Upper lobe of left lung (tissue), 6 donors: Measurements from ENCODE around the gene NAA16. TPM values are rescaled to one million over a fixed set of nuclear protein-coding genes. Genes with fewer than 3 reads are reported as not detected.

Experiments
- ATAC-seq, 2 donors: fragments of 200-7000 bp; cut with Tn5 transposase; one replicate each; pipeline ENCODE4 v1.9.1; 2022; ENCODE audit warnings: mild to moderate bottlenecking in 2 of 2, moderate library complexity in 2 of 2; ENCODE audit not compliant: low FRiP score in 2 of 2
- DNase-seq, 2 donors: peaks; one replicate each; pipeline ENCODE4 v3.0.0-alpha.2; 2019 to 2020
- H3K27ac ChIP-seq, 4 donors: fragments of 200-600 bp; sonication (generic); one replicate each; pipeline ENCODE4 v1.5.1; 2016 to 2019
- H3K27me3 ChIP-seq, 4 donors: fragments of 200-600 bp; sonication (generic); one replicate each; pipeline ENCODE4 v1.5.1; 2017 to 2019
- H3K36me3 ChIP-seq, 4 donors: fragments of 200-600 bp; sonication (generic); one replicate each; pipeline ENCODE4 v1.5.1; 2016 to 2019
- H3K4me1 ChIP-seq, 4 donors: fragments of 200-600 bp; sonication (generic); one replicate each; pipeline ENCODE4 v1.5.1; 2018 to 2019
- H3K4me3 ChIP-seq, 4 donors: fragments of 200-600 bp; sonication (generic); one replicate each; pipeline ENCODE4 v1.5.1; 2017 to 2019; ENCODE audit warnings: mild to moderate bottlenecking in 2 of 4, moderate library complexity in 1 of 4
- H3K9me3 ChIP-seq, 4 donors: fragments of 200-600 bp; sonication (generic); one replicate each; pipeline ENCODE4 v1.5.1; 2018 to 2019
- EP300 ChIP-seq, 4 donors: sonication (generic); formaldehyde crosslinking; IDR thresholded peaks; one replicate each; pipeline ENCODE4 v1.5.1; 2017; ENCODE audit warnings: antibody characterized with exemption in 4 of 4, control low read depth in 2 of 4
- POLR2A ChIP-seq, 4 donors: fragments of 450-650 bp; IDR thresholded peaks; one replicate each; pipeline ENCODE4 v1.5.1; 2016 to 2017; ENCODE audit warnings: antibody characterized with exemption in 4 of 4, mild to moderate bottlenecking in 2 of 4
- POLR2AphosphoS5 ChIP-seq, 2 donors: sonication (generic); formaldehyde crosslinking; IDR thresholded peaks; one replicate each; pipeline ENCODE4 v1.5.1; 2017; ENCODE audit warnings: antibody characterized with exemption in 2 of 2
- WGBS, 2 donors: methylation state at CpG; one replicate each; pipeline ENCODE4 v1.1.5; 2017 to 2018; 5-methylcytosine and 5-hydroxymethylcytosine counted together
- total RNA-seq, 6 donors: library from RNA; depleted of rRNA in 4 of 6; stranded (reverse); fragments of >200 nt in 4 of 6; gene quantifications; one replicate each; pipeline versions ENCODE4 v1.1.0 to v1.2.1, GENCODE V29; 2016 to 2021
- TF ChIP-seq, protein P1 (sequence below), 6 experiments: fragments of 450-650 bp in 4 of 6; fragments of 200-600 bp in 2 of 6; sonication (generic) in 2 of 6; IDR thresholded peaks; one replicate each; pipeline ENCODE4 v1.5.1; 2016 to 2019; ENCODE audit warnings: antibody characterized with exemption in 6 of 6
- donor health status: DM: no; HTN: no; CAD: no; lungs with moderate emphysema.
- donor health status: DM: no; HTN: yes; CAD: no; lungs with severe emphysema.

Gene NAA16
- total RNA-seq, 6 donors from 2014 or later = 14.3 to 35.6 (median 18.7) TPM

DNA sequence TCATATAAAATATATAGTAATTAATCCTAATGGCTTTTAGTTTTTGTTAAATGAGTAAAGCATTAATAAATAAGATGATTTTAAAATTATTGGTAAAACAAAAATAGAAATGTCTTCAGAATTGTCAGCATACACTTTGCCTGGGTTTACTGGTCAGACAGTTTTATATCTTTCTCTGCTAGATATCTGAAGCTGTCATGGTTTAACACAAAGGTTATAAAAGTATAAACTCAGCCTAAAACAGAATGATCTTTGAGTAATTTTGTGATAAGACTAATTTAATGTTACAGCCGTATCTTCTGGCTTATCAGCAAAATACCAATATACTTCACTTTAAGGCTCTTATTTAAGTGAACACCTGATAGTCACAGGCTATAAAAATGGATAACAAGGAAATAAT lies 17.8 kb upstream of the NAA16 start:
- Histone ChIP-seq H3K27me3 (no peaks in the 10 kb centered on the region), H3K27ac (no peak overlapping the region), H3K9me3 (no peaks in the 10 kb centered on the region), H3K4me1 (no peaks in the 10 kb centered on the region), H3K36me3 (no peaks in the 10 kb centered on the region), H3K4me3 (no peak overlapping the region)
- 94 to 96% methylated on average over 1 of the region's 1 CpG for WGBS, 2 donors
- TF ChIP-seq POLR2AphosphoS5 (IDR thresholded peaks at IDR 0.05) (no peak), EP300 (IDR thresholded peaks at IDR 0.05) (no peak), POLR2A (IDR thresholded peaks at IDR 0.05) (no peak)
- TF ChIP-seq, protein P1, sequence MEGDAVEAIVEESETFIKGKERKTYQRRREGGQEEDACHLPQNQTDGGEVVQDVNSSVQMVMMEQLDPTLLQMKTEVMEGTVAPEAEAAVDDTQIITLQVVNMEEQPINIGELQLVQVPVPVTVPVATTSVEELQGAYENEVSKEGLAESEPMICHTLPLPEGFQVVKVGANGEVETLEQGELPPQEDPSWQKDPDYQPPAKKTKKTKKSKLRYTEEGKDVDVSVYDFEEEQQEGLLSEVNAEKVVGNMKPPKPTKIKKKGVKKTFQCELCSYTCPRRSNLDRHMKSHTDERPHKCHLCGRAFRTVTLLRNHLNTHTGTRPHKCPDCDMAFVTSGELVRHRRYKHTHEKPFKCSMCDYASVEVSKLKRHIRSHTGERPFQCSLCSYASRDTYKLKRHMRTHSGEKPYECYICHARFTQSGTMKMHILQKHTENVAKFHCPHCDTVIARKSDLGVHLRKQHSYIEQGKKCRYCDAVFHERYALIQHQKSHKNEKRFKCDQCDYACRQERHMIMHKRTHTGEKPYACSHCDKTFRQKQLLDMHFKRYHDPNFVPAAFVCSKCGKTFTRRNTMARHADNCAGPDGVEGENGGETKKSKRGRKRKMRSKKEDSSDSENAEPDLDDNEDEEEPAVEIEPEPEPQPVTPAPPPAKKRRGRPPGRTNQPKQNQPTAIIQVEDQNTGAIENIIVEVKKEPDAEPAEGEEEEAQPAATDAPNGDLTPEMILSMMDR (IDR thresholded peaks at IDR 0.05) = no peak
- DNase-seq = no peak
- no peak for ATAC-seq

DNA sequence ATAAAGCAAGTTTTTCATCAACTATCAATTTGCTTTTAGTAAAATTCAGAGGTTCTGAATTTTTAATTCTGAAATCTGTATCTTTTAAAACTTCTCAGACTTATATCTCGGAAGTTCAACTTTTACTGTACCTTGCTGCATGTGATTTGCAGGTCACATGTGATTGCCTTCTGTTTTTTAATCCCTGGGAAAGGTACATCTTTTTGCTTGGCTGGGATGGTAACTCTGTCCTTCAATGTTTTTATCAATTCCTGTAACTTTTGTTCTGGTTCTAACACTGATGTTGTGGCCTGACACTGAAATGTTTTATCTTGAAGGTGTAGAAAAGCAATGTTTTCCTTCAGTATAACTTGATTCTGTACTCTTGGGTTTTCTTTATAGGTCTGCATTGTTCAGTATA lies 16.2 kb upstream of the NAA16 start:
- no peaks in the 10 kb centered on the region for H3K27me3 ChIP-seq
- no peak overlapping the region for H3K4me3 ChIP-seq
- TF ChIP-seq POLR2A (IDR thresholded peaks at IDR 0.05) (no peak), EP300 (IDR thresholded peaks at IDR 0.05) (no peak), POLR2AphosphoS5 (IDR thresholded peaks at IDR 0.05) (no peak)
- TF ChIP-seq, protein P1 (IDR thresholded peaks at IDR 0.05) = no peak
- WGBS, 2 donors = 95 to 96% methylated on average over 1 of the region's 1 CpG
- no peaks in the 10 kb centered on the region for H3K4me1 ChIP-seq
- no peaks in the 10 kb centered on the region for H3K9me3 ChIP-seq
- H3K27ac ChIP-seq = no peak overlapping the region
- H3K36me3 ChIP-seq = no peaks in the 10 kb centered on the region
- DNase-seq = no peak
- ATAC-seq = no peak

- 90 to 95% methylated on average over 1 of the region's 1 CpG for WGBS, 2 donors
- TF ChIP-seq EP300 (IDR thresholded peaks at IDR 0.05) (no peak), POLR2AphosphoS5 (IDR thresholded peaks at IDR 0.05) (no peak), POLR2A (IDR thresholded peaks at IDR 0.05) (no peak)
- TF ChIP-seq, protein P1 (IDR thresholded peaks at IDR 0.05) = no peak
- Histone ChIP-seq H3K36me3 (no peaks in the 10 kb centered on the region), H3K4me3 (no peak overlapping the region), H3K9me3 (no peaks in the 10 kb centered on the region), H3K27me3 (no peaks in the 10 kb centered on the region), H3K27ac (no peak overlapping the region), H3K4me1 (no peaks in the 10 kb centered on the region)
- ATAC-seq (no peak), DNase-seq (no peak)
Measured at GRCh38 chr13:41295973-41296372, 15.1 kb upstream of the NAA16 start.

- Histone ChIP-seq H3K4me1 (no peaks in the 10 kb centered on the region), H3K36me3 (no peaks in the 10 kb centered on the region), H3K27ac (no peak overlapping the region), H3K4me3 (no peak overlapping the region), H3K9me3 (no peaks in the 10 kb centered on the region), H3K27me3 (no peaks in the 10 kb centered on the region)
- no peak for DNase-seq
- WGBS, 2 donors = 73 to 79% methylated on average over 3 of the region's 3 CpGs
- ATAC-seq = no peak
- TF ChIP-seq POLR2A (IDR thresholded peaks at IDR 0.05) (no peak), POLR2AphosphoS5 (IDR thresholded peaks at IDR 0.05) (no peak), EP300 (IDR thresholded peaks at IDR 0.05) (no peak)
- TF ChIP-seq, protein P1 (IDR thresholded peaks at IDR 0.05) = no peak
Measured at GRCh38 chr13:41296879-41297646, 14.0 kb upstream of the NAA16 start.
